GM12878 (cell line): ENCODE data around the gene C22orf31. TPM values are rescaled to one million over a fixed set of nuclear protein-coding genes. Genes with fewer than 3 reads are reported as not detected.

ENCODE experiments used
- ATAC-seq: fragments of 200-7000 bp; cut with Tn5 transposase; 3 replicates; pipeline ENCODE4 v1.9.1; 2020; ENCODE audit warnings: mild to moderate bottlenecking, moderate library complexity
- BruUV-seq: library from RNA; stranded (reverse); fragments of 400-500 nt; replicated peaks from 2 replicates; lab custom pipeline; 2021; lab: Mats Ljungman, UMichigan
- CTCF ChIA-PET: fragments of 300-600 bp; sonication (Branson Sonifier 250); formaldehyde crosslinking; extraction: SDS; loops from one replicate; lab custom pipeline; 2021; ENCODE audit warnings: inconsistent platforms; lab: Yijun Ruan, JAX
- POLR2A ChIA-PET: fragments of 350-600 bp; formaldehyde crosslinking; extraction: SDS; loops from one replicate; lab custom pipeline; 2021; ENCODE audit warnings: inconsistent platforms; lab: Charles Lee
- RAD21 ChIA-PET: fragments of 300-600 bp; sonication (Branson Sonifier 250); formaldehyde crosslinking; loops from one replicate; lab custom pipeline; 2023; ENCODE audit warnings: antibody characterized with exemption; ENCODE audit not compliant: unreplicated experiment; lab: Charles Lee
- SMC1A ChIA-PET: fragments of 300-600 bp; sonication (Branson Sonifier 250); formaldehyde crosslinking; loops from one replicate; lab custom pipeline; 2023; ENCODE audit not compliant: unreplicated experiment, uncharacterized antibody; lab: Charles Lee
- DNase-seq: peaks from one replicate; pipeline ENCODE4 v3.0.0-alpha.2; 2011; ENCODE audit warnings: low read depth, low spot score
- FAIRE-seq: peaks from 3 replicates; lab custom pipeline; 2011; peaks lifted over from hg19 to GRCh38; lab: Jason Lieb, UNC
- H2AFZ ChIP-seq: 2 replicates; pipeline ENCODE4 v1.6.0; 2011; ENCODE audit warnings: low read depth, low read length, control low read depth; ENCODE audit not compliant: control insufficient read depth
- H3K27ac ChIP-seq: 2 replicates; pipeline ENCODE4 v1.5.1; 2011; ENCODE audit warnings: control low read depth; ENCODE audit not compliant: control insufficient read depth, insufficient read depth
- H3K27me3 ChIP-seq, 2 experiments: replicated peaks in 1 of 2; 2 replicates each; pipeline versions ENCODE4 v1.6.0 to v1.6.1; 2011; ENCODE audit warnings: low read length in 1 of 2; ENCODE audit not compliant: control insufficient read depth in 2 of 2, insufficient read depth in 2 of 2
- H3K36me3 ChIP-seq, 2 experiments: 2 replicates each; pipeline ENCODE4 v1.5.1; 2011; ENCODE audit warnings: low read length in 1 of 2; ENCODE audit not compliant: control insufficient read depth in 2 of 2, insufficient read depth in 2 of 2
- H3K4me1 ChIP-seq: 2 replicates; pipeline ENCODE4 v1.6.1; 2011; ENCODE audit warnings: mild to moderate bottlenecking, low read length, moderate library complexity, mixed read lengths; ENCODE audit not compliant: control insufficient read depth, insufficient read depth
- H3K4me2 ChIP-seq: 2 replicates; pipeline ENCODE4 v1.6.0; 2011; ENCODE audit warnings: control low read depth; ENCODE audit not compliant: control insufficient read depth, insufficient read depth
- H3K4me3 ChIP-seq: fragments of 200-600 bp; sonication (generic); 2 replicates; pipeline ENCODE4 v1.5.1; 2016
- H3K79me2 ChIP-seq: 2 replicates; pipeline ENCODE4 v1.6.0; 2011; ENCODE audit warnings: low read length; ENCODE audit not compliant: control insufficient read depth, insufficient read depth
- H3K9ac ChIP-seq: 2 replicates; pipeline ENCODE4 v1.8.0; 2011; ENCODE audit warnings: low read length, control low read depth, mixed read lengths; ENCODE audit not compliant: control insufficient read depth, insufficient read depth
- H3K9me3 ChIP-seq: replicated peaks from 3 replicates; pipeline ENCODE4 v1.5.1; 2011; ENCODE audit warnings: mild to moderate bottlenecking, low read length; ENCODE audit not compliant: control insufficient read depth, insufficient read depth
- H4K20me1 ChIP-seq: 2 replicates; pipeline ENCODE4 v1.6.0; 2011; ENCODE audit not compliant: control insufficient read depth, insufficient read depth
- LARP7 ChIP-seq: fragments of 450-650 bp; IDR thresholded peaks from 2 replicates; pipeline ENCODE4 v1.6.1; 2017; ENCODE audit warnings: mild to moderate bottlenecking
- MAX ChIP-seq: IDR thresholded peaks from 2 replicates; pipeline ENCODE4 v1.6.1; 2012; ENCODE audit warnings: low read depth, low read length, improper control_type of control experiment
- MTA3 ChIP-seq: IDR thresholded peaks from 2 replicates; pipeline ENCODE4 v1.6.1; 2012; ENCODE audit warnings: low read length, inconsistent platforms, borderline replicate concordance
- MYC ChIP-seq: IDR thresholded peaks from 2 replicates; pipeline ENCODE4 v1.6.1; 2011; ENCODE audit warnings: mild to moderate bottlenecking, low read length, moderate library complexity, inconsistent platforms; ENCODE audit not compliant: insufficient read depth, insufficient replicate concordance, insufficient read length, severe bottlenecking
- SPI1 ChIP-seq: IDR thresholded peaks from 2 replicates; pipeline ENCODE4 v1.6.1; 2011; ENCODE audit warnings: low read depth, mild to moderate bottlenecking, low read length, moderate library complexity, borderline replicate concordance; ENCODE audit not compliant: insufficient read depth
- SRF ChIP-seq, 2 experiments: IDR thresholded peaks; 2 replicates each; pipeline ENCODE4 v1.6.1; 2011; ENCODE audit warnings: low read depth in 2 of 2, low read length in 2 of 2, mild to moderate bottlenecking in 1 of 2, moderate library complexity in 1 of 2
- TAF1 ChIP-seq: IDR thresholded peaks from 2 replicates; pipeline ENCODE4 v1.6.1; 2011; ENCODE audit warnings: mild to moderate bottlenecking, low read depth, low read length, borderline replicate concordance
- TARDBP ChIP-seq: IDR thresholded peaks from 2 replicates; pipeline ENCODE4 v1.6.1; 2016; ENCODE audit warnings: borderline replicate concordance
- ZNF274 ChIP-seq: IDR thresholded peaks from one replicate; pipeline ENCODE4 v1.8.0; 2011; ENCODE audit not compliant: insufficient read length, insufficient read depth
- ZZZ3 ChIP-seq: IDR thresholded peaks from 2 replicates; pipeline ENCODE4 v1.6.1; 2011; ENCODE audit warnings: low read depth; ENCODE audit not compliant: control insufficient read depth, insufficient read length
- WGBS: methylation state at CpG from one replicate; pipeline ENCODE4 v1.1.6; 2016; ENCODE audit warnings: low lambda C conversion rate; ENCODE audit not compliant: insufficient replicate concordance, insufficient coverage; ENCODE audit errors: missing lambda C conversion rate; 5-methylcytosine and 5-hydroxymethylcytosine counted together
- in situ Hi-C: fragments of 300-500 bp; cut with MboI; formaldehyde crosslinking; loops from 9 replicates; pipeline ENCODE4 v1.14.3; 2018; ENCODE audit warnings: mixed read lengths
- intact Hi-C: fragments of 100-400 bp; cut with micrococcal nuclease; formaldehyde crosslinking; loops from one replicate; pipeline ENCODE4 v1.14.2; 2022; ENCODE audit not compliant: unreplicated experiment
- polyA plus RNA-seq, 11 experiments: library from polyadenylated mRNA; depleted of rRNA in 4 of 11; unstranded in 6 of 11; stranded (reverse) in 5 of 11; fragments of >200 nt; fragmentation: Nextera tagmentation in 4 of 11; fragmentation: Illumina TruSeq in 1 of 11; extraction: Ambion mirVana in 4 of 11; extraction: Trizol in 1 of 11; gene quantifications; 1 replicate in 1 of 11; 2 replicates in 10 of 11; pipeline versions ENCODE4 v1.2.1 to v1.2.3, GENCODE V29; 2011 to 2016; ENCODE audit warnings: inconsistent platforms in 2 of 11, missing spikeins in 2 of 11, low read depth in 1 of 11
- total RNA-seq, 4 experiments: library from RNA; depleted of rRNA in 3 of 4; stranded (reverse); fragments of >200 nt in 3 of 4; fragmentation: Illumina TruSeq in 1 of 4; extraction: Trizol in 1 of 4; gene quantifications; 2 replicates each; pipeline versions ENCODE4 v1.2.1 to v1.2.3, GENCODE V29; 2013 to 2021

Gene C22orf31
- total and polyA plus RNA-seq, 10 of the 15 experiments (the other 5 are each of a cell fraction or from before 2014, with no cell fraction given): not detected

GRCh38 chr22:29032014-29032475 is 29.6 kb downstream of the C22orf31 start:
- FAIRE-seq: no peak
- ChIA-PET RAD21 (interaction anchor here (0.6 to 3.1 kb wide), 11 partner anchors 8 to 176 kb away, joined by 3 to 21 read pairs (median 5); no protein-coding TSS in a partner anchor), SMC1A (interaction anchor here (0.9 to 4.3 kb wide), 13 partner anchors 8 to 230 kb away, joined by 3 to 43 read pairs (median 6); no protein-coding TSS in a partner anchor), CTCF (interaction anchor here (1.0 to 7.4 kb wide), 8 partner anchors 7 to 432 kb away, joined by 3 to 63 read pairs (median 4); no protein-coding TSS in a partner anchor), POLR2A (interaction anchor here (1.0 to 1.7 kb wide), 3 partner anchors 14 to 101 kb away, joined by 3 to 5 read pairs (median 3); no protein-coding TSS in a partner anchor)
- DNase-seq: no peak
- H3K9ac ChIP-seq: no peak overlapping the region
- no peaks in the 10 kb centered on the region for H3K4me1 ChIP-seq
- H3K36me3 ChIP-seq: no peaks in the 10 kb centered on the region; a peak in 1 of 4 replicates
- no TSS peak for BruUV-seq
- no peak for ATAC-seq
- in situ Hi-C loops: loop anchor here (25.0 kb wide), 1 partner anchor 995 kb away; no protein-coding TSS in a partner anchor
- 0 out of 4 replicates have a peak, but pooled peaks cover 0 to 6% of the 10 kb centered on the region in 2 experiments for H3K27me3 ChIP-seq
- no peak overlapping the region for H2AFZ ChIP-seq
- H3K79me2 ChIP-seq: no peaks in the 10 kb centered on the region
- H3K27ac ChIP-seq: no peak overlapping the region
- no peak overlapping the region for H3K4me2 ChIP-seq
- intact Hi-C loops: loop anchor here (5.0 kb wide), 1 partner anchor 125 kb away; no protein-coding TSS in a partner anchor
- H4K20me1 ChIP-seq: peaks cover 3% of the 10 kb centered on the region; the same call in 1 of the 2 replicates
- 57% methylated on average over 8 of the region's 8 CpGs for WGBS
- no peak overlapping the region for H3K4me3 ChIP-seq
- TF ChIP-seq SRF (IDR thresholded peaks at IDR 0.05; ENCODE audit: low read depth in 2 of 2, low read length in 2 of 2): no peak
- no peak for TF ChIP-seq LARP7
- no peak for TF ChIP-seq MYC
- no peak for TF ChIP-seq SPI1
- TF ChIP-seq ZNF274: no peak
- no peak for TF ChIP-seq TAF1
- no peak for TF ChIP-seq TARDBP
- no peak for TF ChIP-seq MAX
- no peak for TF ChIP-seq MTA3
- TF ChIP-seq ZZZ3: no peak
- no peaks in the 10 kb centered on the region for H3K9me3 ChIP-seq
